Thyroid gland (tissue), 4 donors: ENCODE measurements around the gene SLC38A10. TPM values are rescaled to one million over a fixed set of nuclear protein-coding genes. Genes with fewer than 3 reads are reported as not detected.

Experiments
- DNase-seq, 2 donors: peaks; one replicate each; pipeline ENCODE4 v3.0.0-alpha.2; 2019
- H3K27ac ChIP-seq, 3 donors: fragments of 200-600 bp; sonication (generic); 1 replicate in 2 of 3; 2 replicates in 1 of 3; pipeline ENCODE4 v1.5.1; 2016 to 2019; ENCODE audit warnings: mild to moderate bottlenecking in 1 of 3, moderate library complexity in 1 of 3
- H3K27me3 ChIP-seq: fragments of 200-600 bp; sonication (generic); one replicate; pipeline ENCODE4 v1.5.1; 2019
- H3K36me3 ChIP-seq, 2 donors: fragments of 200-600 bp; sonication (generic); one replicate each; pipeline ENCODE4 v1.5.1; 2016 to 2019
- H3K4me1 ChIP-seq, 2 donors: fragments of 200-600 bp; sonication (generic); one replicate each; pipeline ENCODE4 v1.5.1; 2017 to 2019
- H3K4me3 ChIP-seq, 3 donors: fragments of 200-600 bp; sonication (generic); replicated peaks in 1 of 3; 1 replicate in 2 of 3; 2 replicates in 1 of 3; pipeline ENCODE4 v1.5.1; 2016; ENCODE audit warnings: mild to moderate bottlenecking in 1 of 3
- H3K9me3 ChIP-seq: fragments of 200-600 bp; sonication (generic); one replicate; pipeline ENCODE4 v1.5.1; 2017
- CTCF ChIP-seq, 6 experiments: fragments of 200-600 bp in 3 of 6; fragments of 450-650 bp in 3 of 6; sonication (generic) in 3 of 6; IDR thresholded peaks; one replicate each; pipeline ENCODE4 v1.5.1; 2016 to 2019; ENCODE audit warnings: antibody characterized with exemption in 6 of 6, mild to moderate bottlenecking in 2 of 6, inconsistent platforms in 1 of 6, moderate library complexity in 1 of 6
- POLR2A ChIP-seq, 2 donors: fragments of 450-650 bp; IDR thresholded peaks; one replicate each; pipeline ENCODE4 v1.6.1; 2017; ENCODE audit warnings: antibody characterized with exemption in 2 of 2, mild to moderate bottlenecking in 2 of 2, moderate library complexity in 1 of 2
- WGBS, 2 donors: methylation state at CpG; one replicate each; pipeline ENCODE4 v1.1.5; 2017; 5-methylcytosine and 5-hydroxymethylcytosine counted together
- intact Hi-C: fragments of 100-400 bp; cut with DNase I; formaldehyde crosslinking; loops from one replicate; pipeline ENCODE4 v1.15.1; 2023
- total RNA-seq, 4 donors: library from RNA; depleted of rRNA; stranded (reverse); fragments of >200 nt; gene quantifications; one replicate each; pipeline ENCODE4 v1.2.3, GENCODE V29; 2016

SLC38A10 gene
- total RNA-seq, 4 donors from 2014 or later, result 81.8 to 140 (median 121) TPM

- TF ChIP-seq CTCF (IDR thresholded peaks at IDR 0.05) (no peak), POLR2A (IDR thresholded peaks at IDR 0.05) (no peak)
- intact Hi-C loops, result no loop called here
- H3K4me1 ChIP-seq, result no peaks in the 10 kb centered on the region
- H3K27ac ChIP-seq, result no peak overlapping the region
- H3K9me3 ChIP-seq, result no peaks in the 10 kb centered on the region
- no peaks in the 10 kb centered on the region for H3K36me3 ChIP-seq
- WGBS, 2 donors, result 93 to 98% methylated on average over 13 to 16 of the region's 18 CpGs
- no peaks in the 10 kb centered on the region for H3K27me3 ChIP-seq
- no peak for DNase-seq
- H3K4me3 ChIP-seq, result no peak overlapping the region
Observed at GRCh38 chr17:81200201-81200600, 94.9 kb downstream of the SLC38A10 start.

- Histone ChIP-seq H3K27ac (no peak overlapping the region), H3K36me3 (no peaks in the 10 kb centered on the region), H3K4me3 (no peak overlapping the region), H3K27me3 (no peaks in the 10 kb centered on the region), H3K4me1 (no peaks in the 10 kb centered on the region), H3K9me3 (no peaks in the 10 kb centered on the region)
- intact Hi-C loops, result no loop called here
- WGBS, 2 donors, result 91 to 94% methylated on average over 8 of the region's 18 CpGs
- TF ChIP-seq POLR2A (IDR thresholded peaks at IDR 0.05), result no peak
- no peak for TF ChIP-seq CTCF (IDR thresholded peaks at IDR 0.05)
- no peak for DNase-seq
Observed at GRCh38 chr17:81199482-81199830, 95.7 kb downstream of the SLC38A10 start.

GRCh38 chr17:81198826-81199481, 96.2 kb downstream of the SLC38A10 start:
- no peak for TF ChIP-seq POLR2A (IDR thresholded peaks at IDR 0.05)
- TF ChIP-seq CTCF (IDR thresholded peaks at IDR 0.05), result no peak
- DNase-seq, result no peak
- intact Hi-C loops, result no loop called here
- H3K27ac ChIP-seq, result no peak overlapping the region
- WGBS, 2 donors, result 83 to 92% methylated on average over 1 to 11 of the region's 22 CpGs
- H3K36me3 ChIP-seq, result no peaks in the 10 kb centered on the region
- H3K4me3 ChIP-seq, result no peak overlapping the region
- no peaks in the 10 kb centered on the region for H3K27me3 ChIP-seq
- H3K9me3 ChIP-seq, result no peaks in the 10 kb centered on the region
- H3K4me1 ChIP-seq, result no peaks in the 10 kb centered on the region

GRCh38 chr17:81197831-81198490, 97.1 kb downstream of the SLC38A10 start:
- intact Hi-C loops, result no loop called here
- no peak overlapping the region for H3K27ac ChIP-seq
- TF ChIP-seq CTCF (IDR thresholded peaks at IDR 0.05), result no peak
- no peak for TF ChIP-seq POLR2A (IDR thresholded peaks at IDR 0.05)
- no peaks in the 10 kb centered on the region for H3K36me3 ChIP-seq
- H3K4me1 ChIP-seq, result no peaks in the 10 kb centered on the region
- no peak overlapping the region for H3K4me3 ChIP-seq
- DNase-seq, result no peak
- H3K27me3 ChIP-seq, result no peaks in the 10 kb centered on the region
- WGBS, 2 donors, result 89 to 100% methylated on average over 2 to 15 of the region's 21 CpGs
- no peaks in the 10 kb centered on the region for H3K9me3 ChIP-seq

- DNase-seq, result no peak
- TF ChIP-seq POLR2A (IDR thresholded peaks at IDR 0.05) (no peak), CTCF (IDR thresholded peaks at IDR 0.05) (no peak)
- Histone ChIP-seq H3K4me1 (no peaks in the 10 kb centered on the region), H3K27me3 (no peaks in the 10 kb centered on the region), H3K4me3 (no peak overlapping the region), H3K9me3 (no peaks in the 10 kb centered on the region), H3K27ac (no peak overlapping the region), H3K36me3 (no peaks in the 10 kb centered on the region)
- intact Hi-C loops, result no loop called here
- 85 to 91% methylated on average over 7 to 9 of the region's 14 CpGs for WGBS, 2 donors
Observed at GRCh38 chr17:81197409-81197795, 97.7 kb downstream of the SLC38A10 start.
